HG03469 (cell line): ENCODE results near the gene DUSP21.
"Not testable (repeated sequence)": the region's sequence is repeated elsewhere in the genome, so short reads cannot be mapped to it uniquely, and the experiment has no call there.

Source experiments
- ATAC-seq: cut with Tn5 transposase; IDR thresholded peaks from one replicate; pipeline ENCODE4 v1.9.1; 2021; ENCODE audit warnings: mild to moderate bottlenecking, moderate library complexity, moderate number of reproducible peaks; ENCODE audit not compliant: unreplicated experiment

DUSP21 gene

GRCh38 chrX:44875185-44875489, 31.3 kb downstream of the DUSP21 start:
- no peak for ATAC-seq

DNA sequence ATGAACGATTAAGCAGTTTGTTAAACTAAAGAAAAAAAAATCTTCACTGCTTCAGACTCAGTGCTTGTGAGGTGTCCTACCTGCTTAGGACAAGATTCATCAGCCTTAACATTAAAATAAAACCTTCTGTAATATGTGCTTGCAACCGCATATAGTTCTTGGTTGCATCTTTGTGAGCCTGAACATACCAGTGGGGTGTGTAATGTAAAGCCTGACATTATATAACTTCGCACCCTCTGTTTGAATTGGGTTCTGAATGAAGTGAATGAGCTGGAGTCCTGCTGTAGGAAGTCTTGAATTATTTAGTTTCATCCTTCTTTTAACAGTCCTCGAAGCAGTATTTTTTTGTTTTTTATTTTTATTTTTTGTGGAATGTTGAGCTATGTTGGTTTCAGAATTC, 32.3 kb downstream of the DUSP21 start:
- ATAC-seq: no peak

- ATAC-seq: no peak
Measured at GRCh38 chrX:44876767-44877166, 32.9 kb downstream of the DUSP21 start.

DNA sequence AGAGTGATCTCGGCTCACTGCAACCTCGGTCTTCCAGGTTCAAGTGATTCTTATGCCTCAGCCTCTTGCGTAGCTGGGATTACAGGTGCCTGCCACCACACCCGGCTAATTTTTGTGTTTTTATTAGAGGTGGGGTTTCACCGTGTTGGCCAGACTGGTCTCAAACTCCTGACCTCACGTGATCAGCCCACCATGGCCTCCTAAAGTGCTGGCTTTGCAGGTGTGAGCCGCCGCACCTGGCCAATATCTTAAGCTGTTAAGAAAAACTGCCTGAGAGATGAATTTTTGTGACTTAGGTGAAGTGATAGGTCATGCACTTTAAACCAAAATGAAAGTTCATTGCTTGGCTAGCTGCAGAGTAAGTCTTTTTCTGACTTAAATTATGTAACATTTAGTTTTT, 35.0 kb downstream of the DUSP21 start:
- ATAC-seq: no peak

GRCh38 chrX:44881549-44881948, 37.7 kb downstream of the DUSP21 start:
- no peak for ATAC-seq

GRCh38 chrX:44882635-44883034, 38.8 kb downstream of the DUSP21 start:
- no peak for ATAC-seq

DNA sequence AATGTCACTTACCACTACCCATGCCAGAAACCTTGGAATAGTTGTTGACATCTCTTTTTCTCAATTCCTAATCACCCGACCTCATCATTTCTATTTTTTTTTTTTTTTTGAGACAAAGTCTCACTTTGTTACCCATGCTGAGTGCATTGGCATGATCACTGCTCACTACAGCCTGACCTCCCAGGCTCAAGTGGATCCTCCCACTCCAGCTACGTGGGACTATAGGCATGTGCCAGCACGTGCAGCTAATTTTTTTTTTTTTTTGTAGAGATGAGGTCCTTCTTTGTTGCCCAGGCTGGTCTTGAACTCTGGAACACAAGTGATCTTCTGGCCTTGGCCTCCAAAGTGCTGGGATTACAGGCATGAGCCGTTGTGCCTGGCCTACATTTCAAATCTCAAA, 41.1 kb downstream of the DUSP21 start:
- ATAC-seq: no peak

- ATAC-seq: no peak
Measured at GRCh38 chrX:44889824-44890223, 46.0 kb downstream of the DUSP21 start.

GRCh38 chrX:44890247-44890646, 46.4 kb downstream of the DUSP21 start:
- ATAC-seq: no peak

GRCh38 chrX:44890687-44891086, 46.9 kb downstream of the DUSP21 start:
- ATAC-seq: not testable (repeated sequence)

- ATAC-seq: no peak
Measured at GRCh38 chrX:44891642-44892041, 47.8 kb downstream of the DUSP21 start.
